Heart left ventricle (tissue), 13 donors: ENCODE measurements around the gene LAMC3.

Experiments used
- POLR2A ChIP-seq, 2 donors: fragments of 450-650 bp; IDR thresholded peaks; one replicate each; pipeline ENCODE4 v1.6.1; 2017; ENCODE audit warnings: antibody characterized with exemption in 2 of 2, mild to moderate bottlenecking in 2 of 2, moderate library complexity in 2 of 2
- TF ChIP-seq, protein P1 (sequence below), 12 donors: fragments of 200-600 bp; sonication (generic) in 4 of 12; IDR thresholded peaks; one replicate each; pipeline versions ENCODE4 v1.5.0 to v1.8.0; 2018 to 2022; ENCODE audit warnings: antibody characterized with exemption in 12 of 12, mild to moderate bottlenecking in 5 of 12
- donor health status: ischemic (EF 13 %, LVEDD 7.1; RV severe dilation, severe dysfunction).
- donor health status: DM: no; HTN: yes; CAD: no.
- donor health status: DM: no; HTN: no; CAD: no.
- donor health status: ischemic (EF 25% LVEDD 6.9; RV normal size, moderate dysfunction).
- donor health status: ischemic (EF 25% LVEDD 5.7; RV mildly dilated, moderate dysfunction).
- donor health status: ischemic (EF 35%, LVEDD 5.7; RV mildly dilated, moderate dysfunction).
- donor health status: nonischemic (EF 11% LVEDD 7.7; RV severe dilation, severe dysfunction).
- donor health status: DM: yes; HTN: yes; CAD: no.
- donor health status: PGD.
- donor health status: ischemic (EF 29% LVEDD 5.4; RV normal size, mild dysfunction).
- donor health status: nonischemic (EF 23%, LVEDD 6.1; RV moderate dilation, normal function).

DNA sequence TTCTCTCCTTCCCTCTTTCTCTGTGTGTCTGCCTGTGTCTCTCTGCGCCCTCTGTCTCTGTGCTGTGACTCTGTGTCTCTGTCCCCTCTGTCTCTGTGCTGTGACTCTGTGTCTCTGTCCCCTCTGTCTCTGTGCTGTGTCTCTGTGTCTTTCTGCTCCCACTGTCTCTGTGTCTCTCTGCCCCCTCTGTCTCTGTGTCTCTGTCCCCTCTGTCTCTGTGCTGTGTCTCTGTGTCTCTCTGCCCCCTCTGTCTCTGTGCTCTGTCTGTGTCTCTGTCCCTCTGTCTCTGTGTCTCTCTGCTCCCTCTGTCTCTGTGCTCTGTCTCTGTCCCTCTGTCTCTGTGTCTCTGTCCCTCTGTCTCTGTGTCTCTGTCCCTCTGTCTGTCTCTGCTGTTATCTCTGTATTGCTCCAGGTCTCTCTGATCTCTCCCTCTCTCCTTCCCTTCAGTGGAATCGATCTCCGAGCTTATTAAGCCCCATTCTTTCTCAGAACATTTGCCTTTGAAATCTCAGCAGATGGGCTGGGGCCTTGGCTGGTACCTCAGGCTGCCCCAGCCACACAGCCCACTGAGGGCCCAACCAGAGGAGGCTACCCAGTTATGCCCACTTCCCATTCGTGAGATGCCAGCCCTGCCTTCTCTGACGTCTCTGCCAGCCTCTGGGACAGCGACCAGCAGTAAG is 36.6 kb upstream of the LAMC3 start:
- TF ChIP-seq, protein P1, sequence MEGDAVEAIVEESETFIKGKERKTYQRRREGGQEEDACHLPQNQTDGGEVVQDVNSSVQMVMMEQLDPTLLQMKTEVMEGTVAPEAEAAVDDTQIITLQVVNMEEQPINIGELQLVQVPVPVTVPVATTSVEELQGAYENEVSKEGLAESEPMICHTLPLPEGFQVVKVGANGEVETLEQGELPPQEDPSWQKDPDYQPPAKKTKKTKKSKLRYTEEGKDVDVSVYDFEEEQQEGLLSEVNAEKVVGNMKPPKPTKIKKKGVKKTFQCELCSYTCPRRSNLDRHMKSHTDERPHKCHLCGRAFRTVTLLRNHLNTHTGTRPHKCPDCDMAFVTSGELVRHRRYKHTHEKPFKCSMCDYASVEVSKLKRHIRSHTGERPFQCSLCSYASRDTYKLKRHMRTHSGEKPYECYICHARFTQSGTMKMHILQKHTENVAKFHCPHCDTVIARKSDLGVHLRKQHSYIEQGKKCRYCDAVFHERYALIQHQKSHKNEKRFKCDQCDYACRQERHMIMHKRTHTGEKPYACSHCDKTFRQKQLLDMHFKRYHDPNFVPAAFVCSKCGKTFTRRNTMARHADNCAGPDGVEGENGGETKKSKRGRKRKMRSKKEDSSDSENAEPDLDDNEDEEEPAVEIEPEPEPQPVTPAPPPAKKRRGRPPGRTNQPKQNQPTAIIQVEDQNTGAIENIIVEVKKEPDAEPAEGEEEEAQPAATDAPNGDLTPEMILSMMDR (IDR thresholded peaks at IDR 0.05): no peak
- TF ChIP-seq POLR2A (IDR thresholded peaks at IDR 0.05): no peak
